LHCN-M2 (cell line): Measurements from ENCODE around the gene WDR90. TPM values are rescaled to one million over a fixed set of nuclear protein-coding genes. Genes with fewer than 3 reads are reported as not detected.
A peak's percentile ranks its signal among the peaks of the same experiment; 100 is the strongest.

Experiments
- DNase-seq: peaks from one replicate; pipeline ENCODE4 v3.0.0-alpha.2; 2012; ENCODE audit warnings: low read depth
- total RNA-seq: library from RNA; depleted of rRNA; stranded (reverse); fragments of >200 nt; gene quantifications from 2 replicates; pipeline ENCODE4 v1.2.3, GENCODE V29; 2014

Gene WDR90
- total RNA-seq, 1 experiment from 2014 or later, result 23.4 TPM

DNA sequence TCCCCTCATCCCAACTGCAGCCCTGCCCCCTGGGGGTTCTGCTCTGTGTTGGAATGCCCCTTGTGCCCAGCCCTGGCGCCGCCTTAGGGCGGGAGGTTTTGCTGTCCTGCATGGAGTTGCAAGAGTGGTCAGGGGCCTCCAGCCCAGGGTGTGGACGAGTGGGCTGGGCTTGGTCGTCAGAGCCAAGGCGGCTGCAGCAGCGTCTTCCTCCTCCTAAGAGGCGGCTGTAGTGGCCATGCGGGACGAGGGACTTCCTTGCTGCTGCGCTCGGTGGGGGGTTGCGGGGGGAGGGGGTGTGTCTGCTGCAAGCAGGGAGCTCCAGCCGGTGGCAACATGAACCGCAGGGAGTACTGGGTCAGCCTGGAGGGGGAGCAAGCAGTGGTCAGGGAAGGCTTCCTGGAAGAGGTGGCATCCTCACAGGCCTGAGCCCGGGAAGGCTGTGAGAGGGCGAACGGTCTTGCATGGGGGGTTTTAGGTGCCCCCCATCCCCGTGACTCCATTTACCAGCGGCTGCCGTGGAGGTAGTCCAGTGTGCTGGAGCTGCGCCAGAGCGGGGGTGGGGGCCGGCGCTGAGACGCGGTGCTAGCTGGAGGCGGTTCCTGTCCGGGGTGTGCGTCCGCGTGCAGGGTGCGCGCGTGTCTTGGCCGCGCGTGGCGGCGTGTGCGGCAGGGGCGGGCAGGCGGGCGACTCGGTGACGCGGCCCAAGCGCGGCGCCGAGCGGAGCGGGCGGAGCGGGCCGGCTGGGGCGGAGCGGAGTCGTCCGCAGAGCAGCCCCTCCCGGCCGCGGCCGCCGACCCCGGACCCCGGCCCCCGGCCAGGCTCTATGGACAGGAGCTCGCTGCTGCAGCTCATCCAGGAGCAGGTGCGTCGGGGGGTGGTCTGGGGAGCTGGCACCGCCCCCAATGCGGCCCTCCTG is 26.1 kb downstream of the WDR90 start, which contains the start of gene RHBDL1:
TSS of gene RHBDL1 (plus strand) at position 704 of the 916 bp plus-strand sequence. CDS start at position 824, 120 bp downstream.
- no peak for DNase-seq

DNA sequence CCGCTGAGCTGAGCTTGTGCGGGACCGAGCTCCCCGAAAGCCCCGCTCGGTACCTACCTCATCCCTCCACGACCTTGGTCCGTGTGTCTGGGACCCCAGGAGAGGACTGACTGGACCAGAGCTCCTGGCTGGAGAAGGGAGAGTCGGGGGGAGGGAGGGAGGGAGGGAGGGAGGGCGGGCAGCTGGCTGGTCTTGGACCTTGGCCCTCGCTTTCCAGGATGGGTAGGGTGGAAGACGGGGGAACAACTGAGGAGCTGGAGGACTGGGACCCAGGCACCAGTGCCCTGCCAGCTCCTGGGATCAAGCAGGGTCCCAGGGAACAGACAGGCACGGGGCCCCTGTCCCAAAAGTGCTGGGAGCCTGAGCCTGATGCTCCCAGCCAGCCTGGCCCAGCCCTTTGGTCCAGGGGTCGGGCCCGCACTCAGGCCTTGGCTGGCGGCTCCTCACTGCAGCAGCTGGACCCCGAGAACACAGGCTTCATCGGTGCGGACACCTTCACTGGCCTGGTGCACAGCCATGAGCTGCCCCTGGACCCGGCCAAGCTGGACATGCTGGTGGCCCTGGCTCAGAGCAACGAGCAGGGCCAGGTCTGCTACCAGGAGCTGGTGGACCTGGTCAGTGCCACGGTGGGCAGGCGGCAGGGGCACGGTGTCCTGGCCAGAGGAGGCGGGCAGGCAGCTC is 26.9 kb downstream of the WDR90 start:
- DNase-seq, result no peak

GRCh38 chr16:676565-676902 is 27.4 kb downstream of the WDR90 start:
- DNase-seq, result no peak

DNA sequence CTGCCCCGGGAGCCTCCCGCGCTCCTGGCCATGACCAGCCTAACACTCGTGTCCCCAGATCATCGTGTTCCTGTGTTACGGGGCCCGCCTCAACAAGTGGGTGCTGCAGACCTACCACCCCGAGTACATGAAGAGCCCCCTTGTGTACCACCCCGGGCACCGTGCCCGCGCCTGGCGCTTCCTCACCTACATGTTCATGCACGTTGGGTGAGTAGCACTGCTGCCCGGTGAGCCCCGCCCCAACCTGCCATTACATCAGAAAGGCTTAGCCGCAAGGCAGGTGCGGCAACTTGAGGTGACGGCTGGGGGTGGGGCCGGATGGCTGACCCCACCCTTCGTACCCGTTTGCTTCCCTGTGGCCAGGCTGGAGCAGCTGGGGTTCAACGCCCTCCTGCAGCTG is 27.7 kb downstream of the WDR90 start:
- no peak for DNase-seq

DNA sequence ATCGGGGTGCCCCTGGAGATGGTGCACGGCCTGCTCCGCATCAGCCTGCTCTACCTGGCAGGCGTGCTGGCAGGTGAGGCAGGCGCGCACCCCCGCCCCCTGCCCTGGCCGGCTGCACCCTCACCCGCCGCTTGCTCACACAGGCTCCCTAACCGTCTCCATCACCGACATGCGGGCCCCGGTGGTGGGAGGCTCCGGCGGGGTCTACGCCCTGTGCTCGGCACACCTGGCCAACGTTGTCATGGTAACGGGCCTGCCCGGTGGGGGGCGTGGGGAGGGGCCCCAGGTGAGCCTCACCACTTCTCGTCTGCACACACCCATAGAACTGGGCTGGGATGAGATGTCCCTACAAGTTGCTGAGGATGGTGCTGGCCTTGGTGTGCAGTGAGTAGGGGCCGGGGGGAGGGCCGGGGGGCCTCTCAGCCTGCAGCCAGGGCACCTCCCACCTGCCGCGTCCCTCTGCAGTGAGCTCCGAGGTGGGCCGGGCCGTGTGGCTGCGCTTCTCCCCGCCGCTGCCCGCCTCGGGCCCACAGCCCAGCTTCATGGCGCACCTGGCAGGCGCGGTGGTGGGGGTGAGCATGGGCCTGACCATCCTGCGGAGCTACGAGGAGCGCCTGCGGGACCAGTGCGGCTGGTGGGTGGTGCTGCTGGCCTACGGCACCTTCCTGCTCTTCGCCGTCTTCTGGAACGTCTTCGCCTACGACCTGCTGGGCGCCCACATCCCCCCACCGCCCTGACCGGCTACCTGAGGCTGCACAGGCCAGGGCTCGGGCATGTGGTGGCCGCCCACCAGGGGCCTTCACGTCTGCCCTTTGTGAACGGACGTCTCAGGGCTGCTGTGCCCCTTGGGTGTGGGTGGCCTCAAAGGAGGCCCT is 28.4 kb downstream of the WDR90 start:
- no peak for DNase-seq

DNA sequence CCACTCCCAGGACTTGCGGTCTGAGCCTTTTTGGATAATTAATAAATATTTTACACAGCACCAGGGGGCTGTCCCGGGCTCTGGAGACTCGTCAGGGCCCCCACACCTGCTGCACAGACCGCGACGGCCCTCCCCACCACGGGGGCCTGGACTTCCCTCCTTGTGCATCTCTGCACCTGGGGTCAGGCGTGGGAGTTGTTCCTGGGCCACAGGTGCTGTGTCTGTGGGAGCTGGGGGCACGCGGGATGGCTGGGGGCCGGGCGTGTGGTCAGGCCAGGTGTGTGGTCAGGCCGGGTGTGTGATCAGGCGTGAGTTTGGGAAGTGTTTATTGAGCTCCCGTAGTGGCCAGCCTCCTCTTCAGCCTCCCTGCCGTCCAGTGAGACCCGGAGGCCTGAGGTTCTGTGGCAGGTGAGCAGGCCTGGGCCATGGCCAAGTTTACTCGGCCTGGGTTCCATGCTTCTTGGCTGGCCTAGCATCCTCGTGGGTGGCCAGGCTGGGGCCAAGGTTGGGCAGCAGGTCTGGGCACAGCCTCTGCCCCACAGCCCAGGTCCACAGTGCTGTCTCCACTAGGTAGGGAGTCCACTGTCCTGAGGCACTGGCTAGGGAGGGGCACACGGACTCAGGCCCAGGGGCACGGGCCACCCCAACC is 29.2 kb downstream of the WDR90 start:
- DNase-seq, result no peak

DNA sequence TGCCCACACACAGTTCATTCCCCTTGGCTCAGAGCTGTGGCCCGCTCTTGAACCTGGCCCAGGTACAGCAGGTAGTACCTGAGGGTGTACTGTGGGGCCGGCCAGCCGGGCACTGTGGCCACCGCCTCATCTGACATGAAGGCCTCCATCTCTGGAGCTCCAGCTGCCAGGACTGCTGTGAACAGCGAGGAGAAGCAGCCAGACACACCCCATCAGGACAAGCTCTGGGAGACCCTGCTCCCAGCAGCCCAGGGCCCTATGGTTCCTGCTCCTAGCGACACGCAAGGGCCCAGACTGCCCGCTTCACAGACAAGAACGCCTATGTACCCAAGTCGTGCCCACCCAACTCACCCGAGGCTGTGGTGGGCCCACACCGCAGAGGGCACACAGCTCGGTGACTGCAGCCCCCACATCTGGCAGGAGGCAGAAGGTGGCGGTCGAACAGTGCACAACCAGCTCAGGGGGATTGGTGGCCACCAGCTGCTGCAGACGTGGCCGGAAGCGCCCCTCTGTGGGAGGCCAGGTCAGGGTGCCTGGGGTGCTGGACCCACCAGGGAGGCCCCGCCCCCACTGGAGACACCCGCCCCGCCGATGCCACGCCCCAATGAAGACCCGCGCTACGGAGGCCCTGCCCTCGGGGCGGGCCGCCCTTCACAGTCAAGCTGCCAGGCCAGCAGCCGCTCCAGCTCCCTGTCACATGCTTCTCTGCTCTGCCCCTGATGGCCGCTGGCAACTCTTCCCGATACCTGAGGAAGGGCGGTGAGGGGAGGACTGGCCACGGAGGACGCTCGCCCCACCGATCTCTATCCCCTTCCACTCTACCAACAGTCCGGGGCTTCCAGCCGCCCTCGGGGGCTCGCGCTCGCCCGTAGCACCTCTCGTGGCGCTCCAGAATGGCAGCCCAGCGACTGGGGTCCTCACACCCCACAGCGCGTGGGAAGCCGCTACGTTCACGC is 30.0 kb downstream of the WDR90 start:
- no peak for DNase-seq

- peak; percentile 77 for DNase-seq
Measured at GRCh38 chr16:679814-680624, 30.9 kb downstream of the WDR90 start, which contains the start of gene STUB1. STUB1 (plus strand) TSS chr16:680410; CDS start chr16:680526, 116 bp downstream.

DNA sequence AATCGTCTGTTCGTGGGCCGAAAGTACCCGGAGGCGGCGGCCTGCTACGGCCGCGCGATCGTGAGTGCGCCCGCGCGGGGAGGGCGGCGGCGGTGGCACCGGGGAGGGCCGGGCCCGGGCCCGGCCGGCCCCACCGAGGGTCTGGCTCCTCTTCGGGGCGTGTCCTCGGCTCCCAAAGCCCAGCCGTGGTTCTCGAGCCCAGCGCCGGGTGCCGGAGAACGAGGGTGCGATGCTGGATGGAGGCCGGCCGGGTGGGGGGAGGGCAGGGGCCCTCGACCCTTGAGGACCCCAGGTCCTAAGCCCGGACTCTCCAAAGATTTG is 31.4 kb downstream of the WDR90 start:
- no peak for DNase-seq

DNA sequence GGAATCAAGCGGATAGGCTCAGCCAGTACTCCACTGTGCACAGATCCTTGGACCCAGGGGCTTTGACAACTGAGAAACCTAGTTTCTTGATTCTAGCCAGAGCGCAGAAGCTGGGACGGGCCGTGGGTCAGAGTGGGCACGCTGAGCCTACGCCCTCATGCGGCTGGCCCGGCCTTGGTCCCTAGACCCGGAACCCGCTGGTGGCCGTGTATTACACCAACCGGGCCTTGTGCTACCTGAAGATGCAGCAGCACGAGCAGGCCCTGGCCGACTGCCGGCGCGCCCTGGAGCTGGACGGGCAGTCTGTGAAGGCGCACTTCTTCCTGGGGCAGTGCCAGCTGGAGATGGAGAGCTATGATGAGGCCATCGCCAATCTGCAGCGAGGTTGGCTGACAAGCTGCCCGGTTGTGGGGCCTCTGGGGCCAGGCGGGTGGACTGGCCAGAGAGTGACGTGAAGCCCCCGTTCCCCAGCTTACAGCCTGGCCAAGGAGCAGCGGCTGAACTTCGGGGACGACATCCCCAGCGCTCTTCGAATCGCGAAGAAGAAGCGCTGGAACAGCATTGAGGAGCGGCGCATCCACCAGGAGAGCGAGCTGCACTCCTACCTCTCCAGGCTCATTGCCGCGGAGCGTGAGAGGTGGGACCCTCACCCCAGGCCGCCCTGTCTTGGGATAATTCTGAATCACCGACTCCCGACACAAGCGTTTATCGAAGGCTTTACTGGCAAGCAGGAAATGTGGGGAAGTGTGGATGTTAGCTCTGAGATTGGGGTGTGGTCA is 32.0 kb downstream of the WDR90 start:
- peak; percentile 48 for DNase-seq

DNA sequence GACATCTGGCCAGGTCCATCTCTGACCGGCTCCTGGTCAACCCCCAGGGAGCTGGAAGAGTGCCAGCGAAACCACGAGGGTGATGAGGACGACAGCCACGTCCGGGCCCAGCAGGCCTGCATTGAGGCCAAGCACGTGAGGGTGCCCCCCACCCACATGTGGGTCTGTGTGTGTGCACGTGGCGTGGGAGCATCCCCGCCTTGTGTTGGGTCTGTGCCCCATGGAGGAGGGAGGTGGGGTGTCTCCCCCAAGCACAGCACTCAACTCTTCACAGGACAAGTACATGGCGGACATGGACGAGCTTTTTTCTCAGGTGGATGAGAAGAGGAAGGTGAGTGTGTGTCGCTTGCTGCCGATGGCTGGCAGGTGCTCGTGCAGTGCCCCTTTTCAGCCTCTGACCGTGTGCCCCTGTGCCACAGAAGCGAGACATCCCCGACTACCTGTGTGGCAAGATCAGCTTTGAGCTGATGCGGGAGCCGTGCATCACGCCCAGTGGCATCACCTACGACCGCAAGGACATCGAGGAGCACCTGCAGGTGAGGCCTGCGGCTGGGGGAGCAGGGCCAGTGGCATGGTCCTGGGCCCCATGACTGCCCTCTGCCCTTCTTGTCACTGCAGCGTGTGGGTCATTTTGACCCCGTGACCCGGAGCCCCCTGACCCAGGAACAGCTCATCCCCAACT is 32.7 kb downstream of the WDR90 start:
- peak; percentile 65 for DNase-seq

DNA sequence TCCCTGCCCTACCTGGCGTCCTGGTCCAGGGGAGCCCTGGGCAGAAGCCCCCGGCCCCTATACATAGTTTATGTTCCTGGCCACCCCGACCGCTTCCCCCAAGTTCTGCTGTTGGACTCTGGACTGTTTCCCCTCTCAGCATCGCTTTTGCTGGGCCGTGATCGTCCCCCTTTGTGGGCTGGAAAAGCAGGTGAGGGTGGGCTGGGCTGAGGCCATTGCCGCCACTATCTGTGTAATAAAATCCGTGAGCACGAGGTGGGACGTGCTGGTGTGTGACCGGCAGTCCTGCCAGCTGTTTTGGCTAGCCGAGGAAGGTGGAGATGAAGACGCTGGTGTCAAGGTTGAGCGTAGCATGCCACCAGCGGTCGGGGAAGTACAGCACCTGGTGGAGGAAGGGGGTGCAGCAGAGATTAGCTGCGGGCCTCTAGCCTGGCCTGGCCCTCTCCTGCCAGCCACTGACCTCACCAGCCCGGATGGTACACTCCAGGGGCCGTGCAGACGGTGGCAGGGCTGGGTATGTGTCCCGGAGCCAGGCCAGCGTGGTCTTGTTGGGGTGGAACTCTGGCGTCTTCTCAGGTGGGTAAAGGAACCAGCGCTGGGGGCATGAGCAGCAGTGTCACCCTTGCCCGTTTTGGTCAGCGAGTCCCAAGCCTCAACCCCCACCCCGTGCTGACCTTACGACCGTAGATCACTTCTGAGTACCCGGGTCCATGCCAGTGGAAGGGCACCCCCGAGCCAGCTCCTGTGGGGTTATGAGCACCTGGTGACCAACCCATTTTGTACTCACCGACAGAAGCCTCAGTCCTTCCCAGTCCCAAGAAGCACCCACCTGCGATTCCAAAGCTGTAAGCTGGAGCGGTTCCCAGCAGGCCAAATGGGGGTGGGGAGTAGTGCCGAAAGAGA is 33.6 kb downstream of the WDR90 start:
- DNase-seq, result no peak

DNA sequence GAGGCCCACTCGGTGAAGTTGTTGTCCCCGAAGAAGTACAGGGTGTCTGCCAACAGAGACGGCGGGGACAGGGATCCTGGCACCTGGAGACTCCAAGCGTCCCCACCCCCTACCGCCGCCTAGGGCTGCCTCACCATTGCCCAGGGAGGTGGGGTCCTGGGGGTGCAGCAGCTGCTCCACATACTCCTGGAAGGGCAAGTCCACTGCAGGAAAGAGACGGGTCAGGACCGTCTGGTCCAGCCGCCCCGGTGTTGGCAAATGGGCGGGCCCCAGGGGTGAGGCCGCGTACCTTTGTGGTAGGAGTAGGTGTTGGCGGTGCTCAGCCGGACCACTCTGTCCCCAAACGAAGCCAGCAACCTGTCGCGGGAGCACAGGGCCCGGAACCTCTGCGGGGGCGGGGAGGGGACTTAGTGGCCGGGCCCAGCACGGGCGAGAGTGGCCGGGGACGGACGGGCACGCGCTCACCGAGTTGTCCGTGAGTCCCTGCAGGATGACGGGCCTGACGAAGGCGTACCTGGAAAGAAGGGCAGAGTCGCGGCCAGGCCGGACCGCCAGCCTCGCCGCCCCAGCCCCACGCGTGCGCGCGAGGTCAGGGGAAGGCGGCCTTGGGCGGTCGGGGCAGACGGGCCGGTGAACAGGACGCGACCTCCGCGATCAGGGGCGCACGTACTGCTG is 34.4 kb downstream of the WDR90 start:
- no peak for DNase-seq

DNA sequence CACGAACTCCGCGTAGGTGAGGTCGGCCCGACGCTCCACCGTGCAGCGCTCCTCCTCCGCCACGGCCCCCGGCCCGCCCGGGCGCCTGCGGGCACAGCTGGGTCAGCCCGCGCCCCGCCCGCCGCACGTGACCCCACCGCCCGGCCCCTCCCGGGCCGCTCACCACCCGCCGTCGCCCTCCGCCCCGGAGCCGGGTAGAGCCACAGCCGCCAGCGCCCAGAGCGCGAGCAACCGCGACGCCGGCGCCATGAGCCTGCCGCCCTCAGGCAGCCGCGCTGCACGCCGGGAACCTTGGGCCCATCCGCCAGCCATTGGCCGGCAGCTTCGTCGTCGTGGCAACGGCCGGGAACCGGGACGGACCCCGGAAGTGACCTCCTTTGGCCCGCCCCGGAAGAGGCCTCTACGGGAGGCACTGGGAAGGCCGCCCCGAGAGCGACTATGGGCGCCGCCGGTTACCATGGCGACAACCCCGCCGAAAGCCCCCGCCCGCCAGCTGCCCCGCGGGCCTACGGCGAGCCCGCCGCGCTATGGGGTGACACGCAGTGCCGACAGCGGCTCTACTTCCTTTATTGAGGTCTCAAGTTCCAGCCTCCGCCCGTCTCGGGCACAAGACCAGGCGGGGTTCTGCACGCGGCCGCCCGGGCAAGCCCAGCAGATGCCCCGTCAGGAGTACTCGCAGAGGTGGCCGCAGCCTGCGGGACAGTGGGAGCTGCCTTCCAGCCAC is 35.1 kb downstream of the WDR90 start, which contains the start of gene JMJD8:
TSS of gene JMJD8 (minus strand) at position 264 of the 724 bp plus-strand sequence. CDS start at position 249, 15 bp downstream.
- DNase-seq, result peak; percentile 93

DNA sequence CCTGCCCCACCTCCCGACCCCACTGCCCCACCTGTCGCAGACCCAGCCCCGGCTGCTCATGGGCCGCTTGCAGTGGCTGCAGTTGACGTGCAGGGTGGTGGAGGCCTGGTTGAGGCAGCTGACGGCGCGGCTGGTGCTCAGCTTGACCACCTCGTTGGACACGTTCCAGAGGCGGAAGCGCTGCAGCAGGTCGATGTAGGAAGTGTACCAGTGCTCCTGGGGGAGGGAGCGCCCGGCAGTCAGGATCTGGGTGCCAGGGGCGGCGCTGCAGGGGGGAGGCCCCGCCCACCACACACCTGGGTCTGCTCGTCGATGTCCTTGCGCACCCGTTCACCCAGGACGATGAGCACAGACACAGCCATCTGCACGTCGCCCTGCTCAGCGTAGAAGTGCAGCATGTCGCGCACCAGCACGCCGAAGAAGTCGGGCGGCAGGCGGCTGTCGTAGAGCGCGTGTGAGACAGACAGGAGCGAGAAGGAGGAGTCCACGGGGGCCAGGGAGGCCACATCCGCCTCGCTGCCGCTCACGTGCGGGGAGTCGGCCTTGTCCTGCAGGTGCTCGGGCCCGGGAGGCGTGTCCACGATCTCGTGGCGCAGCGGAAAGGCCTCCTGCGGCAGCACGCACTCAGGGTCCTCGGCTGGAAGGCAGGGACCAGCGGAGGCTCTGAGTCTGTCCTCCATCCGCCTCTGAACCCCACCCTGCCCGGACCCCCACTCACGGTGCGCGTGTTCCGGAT is 36.0 kb downstream of the WDR90 start:
- DNase-seq, result no peak
